ENCODE data around the gene LIPC. TPM values are rescaled to one million over a fixed set of nuclear protein-coding genes. Genes with fewer than 3 reads are reported as not detected.
A peak's percentile ranks its signal among the peaks of the same experiment; 100 is the strongest.

LIPC gene
- total RNA-seq, 3 donors from 2014 or later (not counting 1 experiment from before 2014, with no cell fraction given): 5.3 to 7.1 (median 5.3) TPM

GRCh38 chr15:58472221-58472620 lies 40.4 kb downstream of the LIPC start:
- no peak overlapping the region for H3K4me3 ChIP-seq (ENCODE audit: low read length)
- peak overlapping the region; percentile 88 to 91 for H3K27ac Mint-ChIP-seq
- H3K27me3 Mint-ChIP-seq (ENCODE audit: low read depth in 2 of 2): no peaks in the 10 kb centered on the region
- H3K9me3 Mint-ChIP-seq: no peaks in the 10 kb centered on the region
- 98% methylated on average over 4 of the region's 4 CpGs for WGBS (ENCODE audit: insufficient coverage)
- no peak for TF ChIP-seq CTCF (IDR thresholded peaks at IDR 0.05)
- H3K36me3 Mint-ChIP-seq: no peaks in the 10 kb centered on the region
- ATAC-seq (no peak), DNase-seq (no peak)
- intact Hi-C loops (cut with micrococcal nuclease): loop anchor here (2.0 to 10.0 kb wide), 5 partner anchors 83 to 283 kb away; no protein-coding TSS in a partner anchor
- peaks cover 60% of the 10 kb centered on the region for H3K4me1 ChIP-seq (ENCODE audit: control insufficient read depth, insufficient read depth, low read length)
- H3K27ac ChIP-seq (ENCODE audit: low read length): no peak overlapping the region
- H3K27me3 ChIP-seq (ENCODE audit: control insufficient read depth, insufficient read depth, low read length): no peaks in the 10 kb centered on the region
- H3K9me3 ChIP-seq (ENCODE audit: control insufficient read depth, insufficient read depth, low read length): no peaks in the 10 kb centered on the region
- H3K4me3 Mint-ChIP-seq: no peak overlapping the region
- H3K36me3 ChIP-seq (ENCODE audit: control insufficient read depth, insufficient read depth, low read length): no peaks in the 10 kb centered on the region
- H3K4me1 Mint-ChIP-seq: peaks cover 61 to 65% of the 10 kb centered on the region in 2 donors

- ATAC-seq: peak; percentile 68 to 87 (median 86)
- no peaks in the 10 kb centered on the region for H3K9me3 Mint-ChIP-seq
- Histone ChIP-seq H3K4me3 (ENCODE audit: low read length) (no peak overlapping the region), H3K27ac (ENCODE audit: low read length) (peak overlapping the region; percentile 83), H3K9me3 (ENCODE audit: control insufficient read depth, insufficient read depth, low read length) (no peaks in the 10 kb centered on the region), H3K27me3 (ENCODE audit: control insufficient read depth, insufficient read depth, low read length) (no peaks in the 10 kb centered on the region), H3K4me1 (ENCODE audit: control insufficient read depth, insufficient read depth, low read length) (peaks cover 68% of the 10 kb centered on the region), H3K36me3 (ENCODE audit: control insufficient read depth, insufficient read depth, low read length) (no peaks in the 10 kb centered on the region)
- peak; percentile 52 to 74 for DNase-seq
- H3K36me3 Mint-ChIP-seq: no peaks in the 10 kb centered on the region
- H3K27ac Mint-ChIP-seq: peak overlapping the region; percentile 88 to 91
- H3K4me3 Mint-ChIP-seq: peak overlapping the region; percentile 82
- no peaks in the 10 kb centered on the region for H3K27me3 Mint-ChIP-seq (ENCODE audit: low read depth in 2 of 2)
- WGBS (ENCODE audit: insufficient coverage): 15% methylated on average over 6 of the region's 8 CpGs
- peaks cover 68 to 73% of the 10 kb centered on the region in 2 donors for H3K4me1 Mint-ChIP-seq
- no peak for TF ChIP-seq CTCF (IDR thresholded peaks at IDR 0.05)
- intact Hi-C loops (cut with micrococcal nuclease): loop anchor here (1.0 to 10.0 kb wide), 7 partner anchors 12 to 282 kb away; no protein-coding TSS in a partner anchor
Observed at GRCh38 chr15:58472821-58473581, 41.2 kb downstream of the LIPC start.

- H3K36me3 Mint-ChIP-seq: no peaks in the 10 kb centered on the region
- Histone ChIP-seq H3K27me3 (ENCODE audit: control insufficient read depth, insufficient read depth, low read length) (no peaks in the 10 kb centered on the region), H3K9me3 (ENCODE audit: control insufficient read depth, insufficient read depth, low read length) (no peaks in the 10 kb centered on the region), H3K4me1 (ENCODE audit: control insufficient read depth, insufficient read depth, low read length) (peaks cover 68% of the 10 kb centered on the region), H3K4me3 (ENCODE audit: low read length) (no peak overlapping the region), H3K36me3 (ENCODE audit: control insufficient read depth, insufficient read depth, low read length) (no peaks in the 10 kb centered on the region), H3K27ac (ENCODE audit: low read length) (peak overlapping the region; percentile 83)
- ATAC-seq (peak; percentile 48 to 65 (median 56)), DNase-seq (peak in 1 of 2 donors; percentile 42)
- no peaks in the 10 kb centered on the region for H3K9me3 Mint-ChIP-seq
- WGBS (ENCODE audit: insufficient coverage): 46% methylated on average over 2 of the region's 2 CpGs
- intact Hi-C loops (cut with micrococcal nuclease): loop anchor here (1.0 to 10.0 kb wide), 7 partner anchors 12 to 281 kb away; no protein-coding TSS in a partner anchor
- H3K4me3 Mint-ChIP-seq: peak overlapping the region; percentile 82
- H3K27me3 Mint-ChIP-seq (ENCODE audit: low read depth in 2 of 2): no peaks in the 10 kb centered on the region
- no peak for TF ChIP-seq CTCF (IDR thresholded peaks at IDR 0.05)
- peaks cover 69 to 78% of the 10 kb centered on the region in 2 donors for H3K4me1 Mint-ChIP-seq
- peak overlapping the region; percentile 88 to 91 for H3K27ac Mint-ChIP-seq
Observed at GRCh38 chr15:58473724-58474123, 41.9 kb downstream of the LIPC start.
